A549 (cell line): ENCODE data around the gene PDE4D. TPM values are rescaled to one million over a fixed set of nuclear protein-coding genes. Genes with fewer than 3 reads are reported as not detected.

Source experiments
- ATAC-seq, 2 experiments: fragments of 200-7000 bp in 1 of 2; fragments of >200 bp in 1 of 2; cut with Nextera tagmentation in 1 of 2; cut with Tn5 transposase in 1 of 2; 3 replicates each; pipeline versions ENCODE4 v1.8.0 to v1.9.1; 2018 to 2020; ENCODE audit warnings: mild to moderate bottlenecking in 1 of 2, moderate library complexity in 1 of 2
- CTCF ChIA-PET: fragments of 300-600 bp; sonication (Branson Sonifier 250); formaldehyde crosslinking; extraction: SDS; loops from one replicate; lab custom pipeline; 2021; ENCODE audit warnings: antibody characterized with exemption, inconsistent platforms; lab: Yijun Ruan, JAX
- POLR2A ChIA-PET: fragments of 350-600 bp; formaldehyde crosslinking; extraction: SDS; loops from one replicate; lab custom pipeline; 2021; ENCODE audit warnings: antibody characterized with exemption, inconsistent platforms; lab: Yijun Ruan, JAX
- DNase-seq, 2 experiments: peaks; one replicate each; pipeline versions ENCODE4 v3.0.0 to v3.0.0-alpha.2; 2011 to 2016; ENCODE audit warnings: low read depth in 1 of 2, low spot score in 1 of 2
- FAIRE-seq: peaks from 2 replicates; lab custom pipeline; 2011; peaks lifted over from hg19 to GRCh38; lab: Jason Lieb, UNC
- H3K27ac ChIP-seq, 2 experiments: fragments of >200 bp; sonication (Bioruptor Twin); formaldehyde crosslinking; 3 replicates each; pipeline ENCODE4 v1.5.1; 2016 to 2017
- H3K4me1 ChIP-seq: fragments of >200 bp; sonication (Bioruptor Twin); formaldehyde crosslinking; 3 replicates; pipeline ENCODE4 v1.6.1; 2016
- H3K4me2 ChIP-seq: fragments of >200 bp; sonication (Bioruptor Twin); formaldehyde crosslinking; 3 replicates; pipeline ENCODE4 v1.6.1; 2016
- H3K4me3 ChIP-seq: fragments of >200 bp; sonication (Bioruptor Twin); formaldehyde crosslinking; 3 replicates; pipeline ENCODE4 v1.5.1; 2016
- H3K9me3 ChIP-seq: fragments of >200 bp; sonication (Bioruptor Twin); formaldehyde crosslinking; 3 replicates; pipeline ENCODE4 v1.6.1; 2016
- CBX8 ChIP-seq: fragments of 200-600 bp; sonication (generic); IDR thresholded peaks from 2 replicates; pipeline ENCODE4 v1.6.1; 2016
- ESRRA ChIP-seq: fragments of 150-350 bp; IDR thresholded peaks from 2 replicates; pipeline ENCODE4 v1.6.1; 2014; ENCODE audit warnings: mild to moderate bottlenecking, low read length, borderline replicate concordance
- HOXB5 ChIP-seq: fragments of 250-450 bp; sonication (Bioruptor Pico); IDR thresholded peaks from 2 replicates; pipeline ENCODE4 v1.5.0; 2020; ENCODE audit warnings: mild to moderate bottlenecking, moderate library complexity
- JUN ChIP-seq, 2 experiments: fragments of >200 bp; sonication (Bioruptor Twin); formaldehyde crosslinking; IDR thresholded peaks; 2 replicates in 1 of 2; 3 replicates in 1 of 2; pipeline ENCODE4 v1.6.1; 2016 to 2017
- KDM5A ChIP-seq: fragments of 200-600 bp; sonication (generic); IDR thresholded peaks from 2 replicates; pipeline ENCODE4 v1.6.1; 2016; ENCODE audit warnings: antibody characterized with exemption, mild to moderate bottlenecking
- MAFK ChIP-seq: fragments of 450-650 bp; IDR thresholded peaks from 2 replicates; pipeline ENCODE4 v1.6.1; 2014; ENCODE audit not compliant: partially characterized antibody
- PHF8 ChIP-seq: fragments of 200-600 bp; sonication (generic); IDR thresholded peaks from 2 replicates; pipeline ENCODE4 v1.6.1; 2016; ENCODE audit warnings: low read depth, mild to moderate bottlenecking, antibody characterized with exemption, moderate library complexity, borderline replicate concordance
- POLR2A ChIP-seq: IDR thresholded peaks from 2 replicates; pipeline ENCODE4 v1.6.1; 2012; ENCODE audit warnings: mild to moderate bottlenecking, low read length
- RARB ChIP-seq: fragments of 250-450 bp; sonication (Bioruptor Pico); IDR thresholded peaks from 2 replicates; pipeline ENCODE4 v1.8.0; 2021; ENCODE audit warnings: mild to moderate bottlenecking, moderate library complexity
- RCOR1 ChIP-seq: fragments of 150-350 bp; IDR thresholded peaks from 2 replicates; pipeline ENCODE4 v1.6.1; 2014; ENCODE audit warnings: antibody characterized with exemption, low read length, low read depth
- RFX5 ChIP-seq: fragments of 450-650 bp; IDR thresholded peaks from 2 replicates; pipeline ENCODE4 v1.7.1; 2014; ENCODE audit warnings: antibody characterized with exemption, mild to moderate bottlenecking, moderate library complexity
- SREBF2 ChIP-seq: fragments of 450-650 bp; IDR thresholded peaks from 2 replicates; pipeline ENCODE4 v1.6.1; 2014; ENCODE audit warnings: mild to moderate bottlenecking, moderate library complexity
- ZC3H11A ChIP-seq: fragments of 450-650 bp; IDR thresholded peaks from 2 replicates; pipeline ENCODE4 v1.6.1; 2014; ENCODE audit warnings: antibody characterized with exemption, mild to moderate bottlenecking
- ZSCAN20 ChIP-seq: fragments of 250-450 bp; sonication (Bioruptor Pico); IDR thresholded peaks from 2 replicates; pipeline ENCODE4 v1.8.0; 2022; ENCODE audit warnings: mild to moderate bottlenecking, moderate library complexity
- WGBS: methylation state at CpG from one replicate; pipeline ENCODE4 v1.1.6; 2017; ENCODE audit errors: missing lambda C conversion rate; 5-methylcytosine and 5-hydroxymethylcytosine counted together
- polyA plus RNA-seq, 4 experiments: library from polyadenylated mRNA; depleted of rRNA in 3 of 4; stranded (reverse); fragments of >200 nt; fragmentation: RNase III in 1 of 4; extraction: RNeasy Plus Mini Kit Qiagen cat#74134 plus additional on column Dnase treatment in 1 of 4; gene quantifications; 2 replicates in 3 of 4; 3 replicates in 1 of 4; pipeline ENCODE4 v1.2.3, GENCODE V29; 2011 to 2017
- TF ChIP-seq, protein P1 (sequence below): fragments of 150-350 bp; IDR thresholded peaks from 2 replicates; pipeline ENCODE4 v1.6.1; 2014; ENCODE audit warnings: low read depth, mild to moderate bottlenecking, low read length

PDE4D gene
- polyA plus RNA-seq, 2 of the 4 experiments (the other 2 are of a cell fraction): 74.0 to 213 TPM

DNA sequence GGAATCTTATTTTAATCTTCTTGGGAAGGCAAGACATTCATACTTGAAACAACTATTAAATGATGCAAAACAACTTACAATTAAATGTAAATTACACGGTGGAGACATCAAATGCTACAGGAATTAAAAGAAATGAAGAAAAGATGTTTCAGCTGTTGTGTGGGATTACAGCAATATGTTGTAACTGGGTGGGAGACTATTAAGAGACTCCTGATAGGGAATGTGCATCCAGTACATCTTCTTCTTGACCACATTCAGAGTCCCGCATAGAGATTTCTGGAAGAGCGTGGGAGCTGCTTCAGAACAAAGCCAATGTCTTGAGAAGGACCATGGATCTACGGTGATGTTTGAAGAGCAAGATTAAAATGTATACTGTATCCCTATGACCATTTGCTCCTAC, 199.1 kb downstream of the PDE4D start:
- peak overlapping the region; percentile 29; the same call in 1 of the 3 replicates for H3K4me2 ChIP-seq
- H3K4me3 ChIP-seq: no peak overlapping the region
- CTCF ChIA-PET: no interaction called here
- POLR2A ChIA-PET: no interaction called here
- H3K9me3 ChIP-seq: peaks cover 5% of the 10 kb centered on the region; the same call in 1 of the 3 replicates
- ATAC-seq (0 out of 6 replicates have a peak, but pooled peaks of 1 of the 2 experiments have one; percentile 20), FAIRE-seq (peak; percentile 72), DNase-seq (no peak)
- 95% methylated on average over 4 of the region's 4 CpGs for WGBS
- H3K4me1 ChIP-seq: peaks cover 15% of the 10 kb centered on the region; the same call in 2 of the 3 replicates
- TF ChIP-seq POLR2A (no peak), RARB (CRISPR knock-in tag) (no peak), KDM5A (no peak), ZC3H11A (no peak)
- no peak overlapping the region for H3K27ac ChIP-seq

DNA sequence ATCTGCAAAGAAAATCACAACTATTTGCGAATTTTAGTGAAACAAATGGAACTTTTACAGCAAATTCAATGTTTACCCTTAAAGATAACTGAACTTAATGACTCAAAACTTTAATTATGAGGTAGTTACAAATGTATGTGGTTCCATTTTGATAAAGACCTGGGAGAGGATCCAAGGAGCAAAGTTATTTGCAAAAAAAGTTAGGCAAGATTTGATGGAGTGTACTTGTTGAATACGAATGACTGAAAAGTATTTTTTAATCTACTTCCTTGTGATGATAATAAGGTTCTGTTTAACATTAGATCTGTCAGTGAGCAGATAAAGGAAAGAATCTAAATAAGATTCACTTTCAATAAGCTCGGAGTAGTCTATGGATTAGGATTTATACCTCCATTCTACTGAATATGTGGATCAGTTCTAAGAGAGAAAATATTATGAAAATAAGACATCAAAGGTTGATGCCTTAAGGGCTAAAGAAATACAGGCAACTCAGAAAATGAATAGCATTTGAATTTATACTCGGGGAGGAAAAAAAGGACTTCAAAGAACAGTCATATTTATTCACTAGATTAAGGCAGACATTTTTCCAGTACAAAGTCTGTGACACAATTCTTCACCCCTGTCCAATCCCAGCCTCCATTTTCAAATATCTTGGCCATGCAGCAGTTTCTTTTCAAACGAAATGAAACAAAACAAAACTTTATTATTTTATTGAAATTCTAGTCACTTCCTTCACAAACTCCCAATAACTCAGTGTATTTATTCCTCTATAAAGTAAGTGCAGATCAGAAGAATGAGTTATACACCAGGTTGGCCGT, 199.8 kb downstream of the PDE4D start:
- ChIA-PET POLR2A (no interaction called here), CTCF (no interaction called here)
- no peak for ATAC-seq
- Histone ChIP-seq H3K4me2 (peak overlapping the region; percentile 29), H3K4me3 (no peak overlapping the region), H3K27ac (no peak overlapping the region), H3K4me1 (peaks cover 15% of the 10 kb centered on the region; the same call in 2 of the 3 replicates), H3K9me3 (peaks cover 5% of the 10 kb centered on the region; the same call in 1 of the 3 replicates)
- FAIRE-seq: no peak
- DNase-seq: no peak
- WGBS: 52% methylated on average over 6 of the region's 6 CpGs
- TF ChIP-seq HOXB5 (CRISPR knock-in tag): no peak

DNA sequence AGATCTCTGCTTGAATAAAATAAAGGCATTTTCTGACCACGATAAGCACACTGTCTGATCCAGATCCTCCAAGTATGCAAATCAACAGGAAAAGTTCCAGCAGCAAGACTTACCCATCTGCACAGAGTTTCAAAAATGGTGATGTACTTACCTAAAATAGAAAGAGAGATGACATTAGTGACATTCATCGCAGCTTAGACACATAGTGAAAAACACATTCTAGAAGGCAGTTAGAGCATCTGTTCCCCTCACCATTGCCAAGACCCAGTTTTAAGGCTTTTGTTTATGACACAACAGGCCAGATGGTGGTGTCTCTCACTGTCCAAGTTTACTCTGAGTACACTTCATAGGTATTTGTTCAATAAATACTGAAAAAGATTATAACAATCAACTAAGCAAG, 207.7 kb downstream of the PDE4D start:
- ChIA-PET CTCF (interaction anchor here (2.0 kb wide), 1 partner anchor 13 kb away, joined by 7 read pairs; no protein-coding TSS in a partner anchor), POLR2A (no interaction called here)
- Histone ChIP-seq H3K4me3 (no peak overlapping the region), H3K4me2 (no peak overlapping the region), H3K9me3 (peaks cover 5% of the 10 kb centered on the region; the same call in 1 of the 3 replicates), H3K27ac (no peak overlapping the region), H3K4me1 (peaks cover 27% of the 10 kb centered on the region; the same call in 2 of the 3 replicates)
- DNase-seq: no peak
- WGBS: 97% methylated on average over 2 of the region's 2 CpGs
- no peak for TF ChIP-seq RCOR1
- TF ChIP-seq, protein P1, sequence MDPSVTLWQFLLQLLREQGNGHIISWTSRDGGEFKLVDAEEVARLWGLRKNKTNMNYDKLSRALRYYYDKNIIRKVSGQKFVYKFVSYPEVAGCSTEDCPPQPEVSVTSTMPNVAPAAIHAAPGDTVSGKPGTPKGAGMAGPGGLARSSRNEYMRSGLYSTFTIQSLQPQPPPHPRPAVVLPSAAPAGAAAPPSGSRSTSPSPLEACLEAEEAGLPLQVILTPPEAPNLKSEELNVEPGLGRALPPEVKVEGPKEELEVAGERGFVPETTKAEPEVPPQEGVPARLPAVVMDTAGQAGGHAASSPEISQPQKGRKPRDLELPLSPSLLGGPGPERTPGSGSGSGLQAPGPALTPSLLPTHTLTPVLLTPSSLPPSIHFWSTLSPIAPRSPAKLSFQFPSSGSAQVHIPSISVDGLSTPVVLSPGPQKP: no peak
- no peak for FAIRE-seq
- ATAC-seq: no peak

DNA sequence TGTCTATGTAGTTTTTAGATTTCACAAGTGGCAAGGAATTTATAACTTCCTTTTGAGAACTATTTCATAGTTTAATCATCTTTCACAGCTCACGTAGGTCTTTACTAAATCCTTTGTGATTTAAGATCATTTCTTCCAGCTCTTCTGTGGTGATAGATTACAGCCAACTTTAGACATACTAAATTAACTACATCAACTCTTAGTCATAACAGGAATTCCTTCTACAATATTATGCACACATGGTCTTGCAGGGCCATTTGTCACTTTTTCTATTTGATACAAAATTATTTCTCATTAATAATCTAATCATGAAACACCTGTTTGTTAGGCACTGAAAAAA, 208.4 kb downstream of the PDE4D start:
- H3K4me3 ChIP-seq: no peak overlapping the region
- 93% methylated on average over 1 of the region's 1 CpG for WGBS
- H3K4me2 ChIP-seq: no peak overlapping the region
- H3K9me3 ChIP-seq: no peaks in the 10 kb centered on the region
- TF ChIP-seq HOXB5 (CRISPR knock-in tag) (no peak), SREBF2 (no peak), JUN (IDR thresholded peaks at IDR 0.05) (no peak), RFX5 (no peak), ESRRA (no peak)
- TF ChIP-seq, all 56 proteins: peak for 0
- DNase-seq (no peak), ATAC-seq (no peak), FAIRE-seq (peak; percentile 54)
- CTCF ChIA-PET: interaction anchor here (1.6 kb wide), 1 partner anchor 12 kb away, joined by 7 read pairs; no protein-coding TSS in a partner anchor
- Histone ChIP-seq H3K27ac (no peak overlapping the region), H3K4me1 (peaks cover 27% of the 10 kb centered on the region; the same call in 2 of the 3 replicates)
- POLR2A ChIA-PET: no interaction called here

DNA sequence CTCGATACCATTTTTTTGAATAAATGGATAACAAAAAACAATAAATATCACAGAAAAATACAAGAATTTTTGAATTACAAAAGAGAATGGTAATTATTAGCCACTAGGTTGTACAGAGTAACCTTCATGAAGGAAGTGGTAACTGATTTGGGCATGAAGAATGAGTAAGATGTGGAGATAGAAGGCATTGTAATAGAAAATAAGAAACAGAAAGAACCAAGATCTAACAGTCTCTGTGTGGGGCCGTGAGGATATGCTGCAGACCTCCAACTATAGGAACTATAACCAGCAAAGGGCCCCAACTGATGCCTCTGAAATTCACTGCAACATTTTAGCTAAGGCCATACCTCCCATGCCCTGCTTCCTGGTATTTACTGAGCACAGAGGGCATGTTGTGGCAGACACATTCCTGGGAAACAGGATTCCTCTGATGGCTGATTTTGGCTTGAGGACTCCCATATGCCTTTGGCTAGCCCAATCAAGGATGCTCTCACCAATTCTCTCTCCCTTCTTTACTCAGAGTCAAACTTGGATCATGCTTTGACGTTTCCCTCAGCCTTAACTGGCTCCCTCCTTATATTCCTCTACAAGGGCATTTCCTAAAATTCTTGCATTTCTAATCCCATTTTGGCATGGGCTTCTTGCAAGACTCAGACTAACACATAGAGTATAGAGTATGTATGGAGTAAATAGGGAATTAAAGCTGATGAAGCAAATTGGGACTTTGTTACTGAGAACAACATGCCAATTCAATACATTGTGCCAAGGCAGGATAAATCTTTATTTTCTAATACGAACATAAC, 208.9 kb downstream of the PDE4D start:
- DNase-seq: no peak
- Histone ChIP-seq H3K9me3 (no peaks in the 10 kb centered on the region), H3K4me2 (no peak overlapping the region), H3K27ac (no peak overlapping the region), H3K4me1 (peaks cover 27% of the 10 kb centered on the region; the same call in 2 of the 3 replicates), H3K4me3 (no peak overlapping the region)
- no peak for FAIRE-seq
- ATAC-seq: peak in 1 of 2 experiments; percentile 39; a peak in 3 of 6 replicates
- POLR2A ChIA-PET: no interaction called here
- TF ChIP-seq PHF8 (no peak), MAFK (peak; percentile 67), ZSCAN20 (CRISPR knock-in tag) (no peak), CBX8 (no peak)
- TF ChIP-seq, all 56 proteins: peak for 1
- CTCF ChIA-PET: interaction anchor here (1.6 kb wide), 1 partner anchor 12 kb away, joined by 7 read pairs; no protein-coding TSS in a partner anchor
- WGBS: 68% methylated on average over 4 of the region's 4 CpGs
